Gastroesophageal sphincter (tissue), 3 donors: Measurements from ENCODE around the gene COL11A2.

Experiments used
- EP300 ChIP-seq: sonication (generic); formaldehyde crosslinking; IDR thresholded peaks from one replicate; pipeline ENCODE4 v1.6.1; 2017; ENCODE audit warnings: antibody characterized with exemption, mild to moderate bottlenecking
- POLR2AphosphoS5 ChIP-seq: sonication (generic); formaldehyde crosslinking; IDR thresholded peaks from one replicate; pipeline ENCODE4 v1.6.1; 2017; ENCODE audit warnings: antibody characterized with exemption
- TF ChIP-seq, protein P1 (sequence below), 4 experiments: fragments of 200-600 bp in 2 of 4; fragments of 450-650 bp in 2 of 4; sonication (generic) in 1 of 4; IDR thresholded peaks; one replicate each; pipeline ENCODE4 v1.5.1; 2017 to 2019; ENCODE audit warnings: antibody characterized with exemption in 4 of 4, mild to moderate bottlenecking in 2 of 4, moderate library complexity in 2 of 4

DNA sequence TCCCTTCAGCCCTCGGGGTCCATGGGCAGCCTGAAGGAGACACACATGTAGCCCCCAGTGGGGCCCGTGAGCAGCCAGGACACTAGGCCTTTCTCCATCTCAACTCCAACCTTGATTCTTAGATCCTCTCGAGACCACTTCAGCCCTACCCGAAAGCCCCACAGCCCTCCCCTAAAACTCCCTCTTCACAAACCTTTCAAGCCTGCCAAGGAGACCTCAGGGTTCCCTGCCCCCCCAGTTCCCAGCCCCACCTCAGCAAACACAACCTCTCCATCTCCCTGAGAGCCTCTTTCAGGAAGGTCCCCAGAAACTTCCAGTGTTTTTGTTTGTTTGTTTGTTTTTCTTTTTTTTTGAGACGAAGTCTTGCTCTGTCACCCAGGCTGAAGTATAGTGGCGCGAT lies 11.1 kb downstream of the COL11A2 start:
- TF ChIP-seq EP300 (no peak), POLR2AphosphoS5 (no peak)
- TF ChIP-seq, protein P1, sequence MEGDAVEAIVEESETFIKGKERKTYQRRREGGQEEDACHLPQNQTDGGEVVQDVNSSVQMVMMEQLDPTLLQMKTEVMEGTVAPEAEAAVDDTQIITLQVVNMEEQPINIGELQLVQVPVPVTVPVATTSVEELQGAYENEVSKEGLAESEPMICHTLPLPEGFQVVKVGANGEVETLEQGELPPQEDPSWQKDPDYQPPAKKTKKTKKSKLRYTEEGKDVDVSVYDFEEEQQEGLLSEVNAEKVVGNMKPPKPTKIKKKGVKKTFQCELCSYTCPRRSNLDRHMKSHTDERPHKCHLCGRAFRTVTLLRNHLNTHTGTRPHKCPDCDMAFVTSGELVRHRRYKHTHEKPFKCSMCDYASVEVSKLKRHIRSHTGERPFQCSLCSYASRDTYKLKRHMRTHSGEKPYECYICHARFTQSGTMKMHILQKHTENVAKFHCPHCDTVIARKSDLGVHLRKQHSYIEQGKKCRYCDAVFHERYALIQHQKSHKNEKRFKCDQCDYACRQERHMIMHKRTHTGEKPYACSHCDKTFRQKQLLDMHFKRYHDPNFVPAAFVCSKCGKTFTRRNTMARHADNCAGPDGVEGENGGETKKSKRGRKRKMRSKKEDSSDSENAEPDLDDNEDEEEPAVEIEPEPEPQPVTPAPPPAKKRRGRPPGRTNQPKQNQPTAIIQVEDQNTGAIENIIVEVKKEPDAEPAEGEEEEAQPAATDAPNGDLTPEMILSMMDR (IDR thresholded peaks at IDR 0.05), result no peak
